ENCODE measurements around the gene FNDC10. TPM values are rescaled to one million over a fixed set of nuclear protein-coding genes. Genes with fewer than 3 reads are reported as not detected.
A peak's percentile ranks its signal among the peaks of the same experiment; 100 is the strongest.

Gene FNDC10
- total and polyA plus RNA-seq, 10 donors = 2.2 to 8.8 (median 4.6) TPM

DNA sequence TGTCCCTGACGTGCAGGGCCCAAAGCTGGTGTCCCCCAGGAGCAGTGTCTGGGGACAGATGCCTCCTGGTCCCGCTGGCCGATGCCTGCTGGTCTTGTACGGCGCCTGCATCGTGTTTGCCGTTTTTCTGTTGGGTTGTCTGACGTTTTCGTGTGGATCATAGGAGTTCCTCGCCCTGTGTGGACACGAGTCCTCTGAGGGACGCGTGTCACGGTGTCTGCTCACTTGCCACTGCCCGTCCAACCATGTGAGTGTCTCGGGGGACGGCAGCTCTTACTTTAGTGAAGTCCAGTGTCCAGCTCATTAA lies 22.8 kb upstream of the FNDC10 start:
- Histone ChIP-seq H3K27ac (no peak overlapping the region), H3K36me3 (peaks cover 0 to 61% (median 1%) of the 10 kb centered on the region in 6 donors), H3K27me3 (replicated peaks in 1 of 7) (no peaks in the 10 kb centered on the region), H3K4me1 (peaks cover 0 to 15% (median 4%) of the 10 kb centered on the region in 6 donors), H3K9me3 (no peaks in the 10 kb centered on the region), H3K4me3 (no peak overlapping the region)
- intact Hi-C loops (cut with DNase I; ENCODE audit: low total_unique reads) = no loop called here
- TF ChIP-seq, protein P1, sequence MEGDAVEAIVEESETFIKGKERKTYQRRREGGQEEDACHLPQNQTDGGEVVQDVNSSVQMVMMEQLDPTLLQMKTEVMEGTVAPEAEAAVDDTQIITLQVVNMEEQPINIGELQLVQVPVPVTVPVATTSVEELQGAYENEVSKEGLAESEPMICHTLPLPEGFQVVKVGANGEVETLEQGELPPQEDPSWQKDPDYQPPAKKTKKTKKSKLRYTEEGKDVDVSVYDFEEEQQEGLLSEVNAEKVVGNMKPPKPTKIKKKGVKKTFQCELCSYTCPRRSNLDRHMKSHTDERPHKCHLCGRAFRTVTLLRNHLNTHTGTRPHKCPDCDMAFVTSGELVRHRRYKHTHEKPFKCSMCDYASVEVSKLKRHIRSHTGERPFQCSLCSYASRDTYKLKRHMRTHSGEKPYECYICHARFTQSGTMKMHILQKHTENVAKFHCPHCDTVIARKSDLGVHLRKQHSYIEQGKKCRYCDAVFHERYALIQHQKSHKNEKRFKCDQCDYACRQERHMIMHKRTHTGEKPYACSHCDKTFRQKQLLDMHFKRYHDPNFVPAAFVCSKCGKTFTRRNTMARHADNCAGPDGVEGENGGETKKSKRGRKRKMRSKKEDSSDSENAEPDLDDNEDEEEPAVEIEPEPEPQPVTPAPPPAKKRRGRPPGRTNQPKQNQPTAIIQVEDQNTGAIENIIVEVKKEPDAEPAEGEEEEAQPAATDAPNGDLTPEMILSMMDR (IDR thresholded peaks at IDR 0.05 in 8 of 11, conservative IDR thresholded peaks at IDR 0.05 in 3 of 11) = no peak
- peak in 2 of 3 donors; percentile 8 to 41 for TF ChIP-seq POLR2AphosphoS5 (IDR thresholded peaks at IDR 0.05)
- WGBS, 5 donors = 90 to 95% (median 92%) methylated on average over 16 to 17 of the region's 17 CpGs
- no peak for DNase-seq

DNA sequence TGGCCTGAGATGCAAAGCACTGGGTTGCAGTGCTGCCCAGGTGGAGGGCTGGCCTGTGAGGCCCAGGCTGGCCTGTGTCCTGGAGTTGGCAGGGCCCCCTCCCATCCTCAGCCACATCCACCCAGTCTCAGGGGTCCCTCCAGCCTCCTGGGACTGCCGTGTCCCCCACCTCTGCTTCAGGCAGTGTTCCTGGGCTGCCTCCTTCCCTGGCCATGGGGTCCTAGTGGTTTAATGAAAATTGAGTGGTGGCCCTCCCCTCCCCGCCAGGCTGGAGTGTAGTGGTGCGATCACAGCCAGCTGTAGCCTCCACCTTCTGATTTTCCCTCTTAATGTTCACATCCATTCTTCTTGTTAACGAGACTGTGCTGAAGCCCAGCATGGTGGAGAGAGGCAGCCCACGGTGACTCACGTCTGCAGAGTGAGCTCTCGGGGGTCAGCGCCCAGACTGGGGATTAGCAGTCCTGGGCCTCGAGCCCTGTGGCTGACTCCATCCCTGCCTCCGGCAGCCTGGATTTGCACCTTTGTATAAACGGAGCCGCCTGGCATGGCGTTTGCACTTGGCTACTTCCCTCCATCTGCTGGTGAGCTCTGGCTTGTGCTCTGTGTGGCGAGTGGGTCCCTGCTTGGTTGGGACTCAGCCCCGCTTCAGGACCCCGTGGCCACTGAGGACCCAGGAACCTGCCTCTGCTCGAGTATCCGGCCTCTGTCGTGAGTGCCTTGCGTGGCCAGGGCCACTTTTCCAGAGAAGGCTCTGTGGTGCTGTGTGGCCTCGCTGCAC lies 22.3 kb upstream of the FNDC10 start:
- Histone ChIP-seq H3K4me1 (peaks cover 0 to 21% (median 9%) of the 10 kb centered on the region in 6 donors), H3K4me3 (no peak overlapping the region), H3K27me3 (replicated peaks in 1 of 7) (no peaks in the 10 kb centered on the region), H3K27ac (no peak overlapping the region), H3K36me3 (peaks cover 0 to 60% (median 0%) of the 10 kb centered on the region in 6 donors), H3K9me3 (no peaks in the 10 kb centered on the region)
- intact Hi-C loops (cut with DNase I; ENCODE audit: low total_unique reads) = no loop called here
- TF ChIP-seq POLR2A (IDR thresholded peaks at IDR 0.05) (no peak), POLR2AphosphoS5 (IDR thresholded peaks at IDR 0.05) (no peak)
- TF ChIP-seq, protein P1 (IDR thresholded peaks at IDR 0.05 in 8 of 11, conservative IDR thresholded peaks at IDR 0.05 in 3 of 11) = no peak
- WGBS, 5 donors = 85 to 93% (median 87%) methylated on average over 13 to 21 of the region's 21 CpGs
- peak; percentile 74 for DNase-seq

DNA sequence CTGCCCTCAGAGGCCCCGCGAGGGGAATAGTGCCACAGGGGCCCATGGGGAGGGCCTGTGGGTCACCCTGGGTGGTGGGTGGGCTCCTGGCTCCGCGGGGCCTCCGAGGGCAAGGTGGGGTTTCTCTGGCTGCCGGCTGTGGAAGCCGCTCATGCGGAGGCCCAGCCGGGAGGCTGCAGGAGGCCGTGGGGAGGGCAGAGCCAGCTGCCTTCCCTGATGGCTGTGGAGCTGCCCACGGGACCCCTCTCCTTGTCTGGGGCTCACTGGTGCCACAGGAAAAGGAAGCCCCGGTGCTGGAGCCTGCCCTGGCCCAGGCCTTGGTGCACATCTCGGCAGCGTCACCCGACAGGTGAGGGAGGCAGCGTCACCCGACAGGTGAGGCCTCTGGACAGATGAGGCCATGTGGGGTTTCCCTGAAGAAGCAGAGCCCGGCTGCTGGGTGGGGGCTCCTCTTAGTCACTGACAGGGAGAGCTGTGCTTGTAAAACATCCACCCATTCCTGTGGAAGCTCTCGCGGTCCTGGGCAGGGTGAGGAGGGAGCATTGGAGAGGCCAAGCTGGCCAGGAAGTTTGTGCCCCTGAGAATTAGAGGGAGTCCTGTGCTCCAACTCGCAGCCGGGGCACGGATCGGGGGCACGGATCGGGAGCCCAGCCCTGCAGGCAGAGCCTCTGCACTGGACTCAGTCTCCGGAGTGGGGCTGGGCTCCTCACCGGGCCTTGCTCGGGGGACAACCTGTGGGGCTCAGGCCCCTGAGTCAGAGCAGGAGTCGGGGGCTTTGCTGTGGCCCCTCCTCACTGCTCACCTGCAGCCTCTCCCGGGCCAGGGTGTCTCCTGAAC lies 21.5 kb upstream of the FNDC10 start:
- DNase-seq = peak; percentile 77
- 80 to 90% (median 89%) methylated on average over 18 to 31 of the region's 31 CpGs for WGBS, 5 donors
- no peak overlapping the region for H3K4me3 ChIP-seq

More for the DNA sequence above, 21.5 kb upstream of the FNDC10 start:
- Histone ChIP-seq H3K27me3 (replicated peaks in 1 of 7) (no peaks in the 10 kb centered on the region), H3K4me1 (peaks cover 7 to 29% (median 17%) of the 10 kb centered on the region in 6 donors), H3K36me3 (peaks cover 0 to 52% (median 0%) of the 10 kb centered on the region in 6 donors), H3K27ac (no peak overlapping the region), H3K9me3 (no peaks in the 10 kb centered on the region)
- intact Hi-C loops (cut with DNase I; ENCODE audit: low total_unique reads) = no loop called here
- TF ChIP-seq, protein P1 (IDR thresholded peaks at IDR 0.05 in 8 of 11, conservative IDR thresholded peaks at IDR 0.05 in 3 of 11) = no peak
- TF ChIP-seq POLR2AphosphoS5 (IDR thresholded peaks at IDR 0.05) = peak in 1 of 3 donors; percentile 21
